NOMO-1 treated with DMSO at 0.1 percent for 48 hours (cell line): ENCODE measurements around the gene RRAGB.
"Not testable (repeated sequence)": the region's sequence is repeated elsewhere in the genome, so short reads cannot be mapped to it uniquely, and the experiment has no call there.

Experiments
- DNase-seq: peaks from one replicate; lab custom pipeline; 2025; ENCODE audit not compliant: unreplicated experiment; lab: John Stamatoyannopoulos, UW

Gene RRAGB

DNA sequence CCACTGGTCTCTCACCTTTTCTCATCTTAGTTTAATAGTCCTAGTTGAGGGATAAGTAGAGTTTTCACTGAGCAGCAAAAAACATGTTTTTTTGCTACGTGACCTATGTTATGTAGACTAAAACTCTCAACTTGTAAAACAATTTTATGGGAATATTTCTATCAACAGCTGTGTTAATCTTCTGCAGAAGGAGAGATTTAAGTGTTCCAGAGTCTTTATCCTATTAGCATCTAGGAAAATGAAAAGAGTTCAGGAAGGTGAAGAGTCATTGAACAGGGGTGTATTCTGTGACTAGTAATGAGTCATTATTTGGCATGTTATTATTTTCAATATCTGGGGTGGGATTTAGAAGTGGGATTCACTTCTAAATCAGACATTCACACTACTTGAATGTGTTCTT is 41.9 kb downstream of the RRAGB start:
- no peak for DNase-seq

- DNase-seq, result no peak
These were observed 49.6 kb downstream of the RRAGB start for GRCh38 chrX:55767100-55767499.

DNA sequence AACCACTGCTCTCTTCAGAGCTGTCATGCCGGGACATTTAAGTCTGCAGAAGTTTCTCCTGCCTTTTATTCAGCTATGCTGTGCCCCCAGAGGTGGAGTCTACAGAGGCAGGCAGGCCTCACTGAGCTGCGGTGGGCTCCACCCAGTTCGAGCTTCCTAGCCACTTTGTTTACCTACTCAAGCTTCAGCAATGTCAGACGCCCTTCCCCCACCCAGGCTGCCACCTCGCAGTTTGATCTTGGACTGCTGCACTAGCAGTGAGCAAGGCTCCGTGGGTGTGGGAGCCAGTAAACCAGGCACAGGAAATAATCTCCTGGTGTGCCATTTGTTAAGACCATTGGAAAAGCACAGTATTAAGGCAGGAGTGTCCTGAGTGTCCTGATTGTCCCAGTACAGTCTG is 56.9 kb downstream of the RRAGB start:
- not testable (repeated sequence) for DNase-seq

DNA sequence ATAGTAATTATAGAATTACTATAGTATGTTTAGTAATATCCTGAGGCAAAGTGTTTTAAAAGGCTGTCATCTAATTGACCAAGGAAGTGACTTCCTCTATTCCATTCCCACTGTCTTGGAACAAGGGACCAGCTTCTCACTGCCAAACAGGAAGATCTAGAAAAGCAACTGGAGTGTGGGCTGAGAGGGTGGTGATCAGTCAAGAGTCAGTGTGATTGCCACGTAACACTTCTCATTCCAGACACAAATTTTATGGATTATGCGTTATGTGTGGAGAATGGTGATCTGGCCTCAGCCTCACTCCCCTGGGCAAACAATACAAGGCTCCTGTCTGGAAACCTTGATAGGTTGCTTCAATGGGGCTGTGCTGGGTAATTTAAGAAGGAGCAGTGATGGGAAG is 60.0 kb downstream of the RRAGB start:
- no peak for DNase-seq

DNA sequence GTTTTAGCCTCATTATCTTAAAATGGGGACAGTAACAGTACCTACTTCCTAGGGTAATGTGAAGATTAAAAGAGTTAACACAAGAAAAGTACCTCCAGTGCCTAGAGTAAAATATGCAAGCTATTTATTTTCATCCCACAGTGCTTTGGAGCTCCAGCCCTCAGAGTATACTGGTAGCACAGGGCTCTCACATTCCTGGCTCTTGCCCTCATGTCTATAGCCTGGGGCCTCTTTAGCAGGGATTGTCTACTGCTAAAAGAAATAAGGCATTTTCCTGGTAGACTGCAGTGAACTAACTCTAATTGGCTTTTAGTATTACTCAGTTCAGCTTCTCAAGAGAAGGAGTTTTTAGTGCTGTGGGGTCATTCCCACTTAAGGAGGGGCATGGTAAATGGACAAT is 60.8 kb downstream of the RRAGB start:
- no peak for DNase-seq

DNA sequence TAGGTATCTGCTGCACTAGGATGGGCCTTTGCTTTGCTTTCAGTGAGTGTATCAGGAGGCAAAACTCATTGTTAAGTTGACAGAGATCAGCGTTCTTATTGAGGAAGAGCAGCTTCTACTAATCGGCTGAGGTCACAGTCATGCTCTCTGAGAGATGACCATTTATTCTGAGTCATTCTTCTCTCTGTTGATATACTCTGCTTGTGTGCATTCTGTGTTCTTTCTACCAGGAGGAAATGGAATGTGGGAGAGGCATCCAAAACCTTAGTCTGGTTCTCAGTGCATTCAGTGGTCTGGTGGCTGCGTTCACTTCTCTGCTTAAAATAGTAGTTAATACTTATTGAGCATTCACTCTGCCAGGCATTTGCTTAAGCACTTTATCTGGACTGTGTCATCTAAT is 66.2 kb downstream of the RRAGB start:
- DNase-seq, result no peak

DNA sequence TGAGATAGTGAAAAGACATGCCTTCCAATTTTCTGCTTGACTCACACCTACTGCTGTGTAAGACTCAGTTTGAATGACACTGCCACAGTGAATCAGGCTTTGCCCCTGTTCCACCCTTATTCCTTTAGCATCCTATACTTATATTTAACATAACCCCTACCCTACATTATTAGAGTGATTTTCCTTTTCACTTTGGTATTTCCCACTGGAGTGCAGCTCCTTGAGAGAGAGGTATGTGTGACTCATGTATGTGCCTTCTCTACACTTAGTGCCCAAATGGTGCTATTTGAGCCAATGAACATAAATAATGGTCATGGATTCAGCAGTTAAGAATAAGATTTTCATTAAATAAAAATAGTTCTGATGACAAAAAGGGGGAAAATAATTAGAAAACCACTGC is 69.5 kb downstream of the RRAGB start:
- DNase-seq, result no peak

- no peak for DNase-seq
These were observed 70.2 kb downstream of the RRAGB start for GRCh38 chrX:55787727-55788126.

DNA sequence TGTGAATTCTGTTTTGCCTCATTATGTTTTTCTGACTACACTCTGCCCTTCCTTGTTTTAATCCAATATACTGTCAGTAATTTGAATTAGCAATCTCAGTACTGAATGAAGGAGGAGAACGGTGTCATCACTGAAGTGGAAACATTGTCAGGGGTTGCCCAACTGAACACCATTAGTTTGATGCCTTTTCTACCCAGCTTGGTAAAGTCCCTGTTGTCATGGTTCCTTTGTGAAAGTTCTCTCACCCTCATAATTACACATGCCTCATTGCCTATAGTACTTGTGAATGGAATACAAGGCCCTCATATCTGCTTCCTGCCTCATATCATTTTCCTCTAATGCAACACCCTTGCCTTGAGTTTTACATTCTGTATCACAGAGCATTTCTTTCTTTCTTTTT is 76.9 kb downstream of the RRAGB start:
- no peak for DNase-seq

DNA sequence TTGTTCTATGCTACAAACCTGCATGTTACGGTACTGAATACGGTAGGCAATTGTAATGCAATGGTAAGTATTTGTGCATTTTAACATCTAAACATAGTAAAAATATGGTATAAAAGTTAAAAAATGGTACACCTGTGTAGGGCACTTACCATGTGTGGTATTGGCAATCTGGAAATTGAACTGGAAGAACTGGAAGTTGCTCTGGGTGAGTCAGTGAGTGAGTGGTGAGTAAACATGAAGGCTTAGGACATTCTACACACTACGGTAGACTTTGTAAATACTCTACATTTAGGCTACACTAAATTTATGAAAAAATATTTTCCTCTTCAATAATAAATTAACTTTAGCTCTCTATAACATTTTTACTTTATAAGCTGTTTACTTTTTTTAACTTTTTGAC is 78.9 kb downstream of the RRAGB start:
- no peak for DNase-seq

GRCh38 chrX:55801811-55802210 is 84.3 kb downstream of the RRAGB start:
- DNase-seq, result no peak
